ENCODE data around the gene RXYLT1.

RXYLT1 gene

GRCh38 chr12:63844391-63845341 is 65.0 kb downstream of the RXYLT1 start, which contains the start of gene SRGAP1:
TSS of gene SRGAP1 (plus strand) at chr12:63844700. CDS start at chr12:63844817, 117 bp downstream.
- DNase-seq = no peak

GRCh38 chr12:63845726-63846125 is 66.0 kb downstream of the RXYLT1 start:
- no peak for DNase-seq

GRCh38 chr12:63846238-63846967 is 66.7 kb downstream of the RXYLT1 start:
- no peak for DNase-seq

- DNase-seq = no peak
These were observed 68.7 kb downstream of the RXYLT1 start for GRCh38 chr12:63848450-63848849.

- DNase-seq = no peak
These were observed 69.5 kb downstream of the RXYLT1 start for GRCh38 chr12:63849106-63849620.

- no peak for DNase-seq
These were observed 69.9 kb downstream of the RXYLT1 start for GRCh38 chr12:63849641-63850040.

GRCh38 chr12:63853978-63854377 is 74.3 kb downstream of the RXYLT1 start:
- DNase-seq = no peak

- DNase-seq = no peak
These were observed 75.6 kb downstream of the RXYLT1 start for GRCh38 chr12:63855299-63855698.

GRCh38 chr12:63857771-63858670 is 78.3 kb downstream of the RXYLT1 start:
- no peak for DNase-seq

Measured in NCI-H524 treated with DMSO at 0.1 percent for 48 hours (cell line).